Endothelial cell of umbilical vein (primary cell): ENCODE results near the gene KISS1R. TPM values are rescaled to one million over a fixed set of nuclear protein-coding genes. Genes with fewer than 3 reads are reported as not detected.

Source experiments
- BruUV-seq: library from RNA; stranded (reverse); fragments of 400-500 nt; replicated peaks from 2 replicates; lab custom pipeline; 2021; lab: Mats Ljungman, UMichigan
- CTCF ChIA-PET: fragments of 300-600, 350-600 bp; sonication (Branson Sonifier 250); formaldehyde crosslinking; loops from one replicate; lab custom pipeline; 2021; ENCODE audit warnings: antibody characterized with exemption, inconsistent platforms; lab: Charles Lee
- POLR2A ChIA-PET: fragments of 300-600, 350-600 bp; sonication (Branson Sonifier 250); formaldehyde crosslinking; loops from one replicate; lab custom pipeline; 2021; ENCODE audit warnings: antibody characterized with exemption, inconsistent platforms; lab: Charles Lee
- DNase-seq: peaks from one replicate; pipeline ENCODE4 v3.0.0-alpha.2; 2011; ENCODE audit warnings: low read depth, low spot score
- FAIRE-seq: peaks from 2 replicates; lab custom pipeline; 2011; peaks lifted over from hg19 to GRCh38; lab: Jason Lieb, UNC
- H2AFZ ChIP-seq: 2 replicates; pipeline ENCODE4 v1.6.0; 2012; ENCODE audit warnings: low read depth, low read length, control low read depth, inconsistent platforms
- H3K27ac ChIP-seq: 2 replicates; pipeline ENCODE4 v1.5.1; 2011; ENCODE audit warnings: low read depth, mild to moderate bottlenecking, control low read depth, low read length, moderate library complexity; ENCODE audit not compliant: insufficient read depth
- H3K27me3 ChIP-seq, 2 experiments: 2 replicates each; pipeline versions ENCODE4 v1.6.0 to v1.6.1; 2011; ENCODE audit warnings: low read length in 2 of 2, mixed read lengths in 1 of 2; ENCODE audit not compliant: control insufficient read depth in 2 of 2, insufficient read depth in 2 of 2
- H3K36me3 ChIP-seq, 2 experiments: 2 replicates in 1 of 2; 3 replicates in 1 of 2; pipeline ENCODE4 v1.5.1; 2011; ENCODE audit warnings: low read length in 2 of 2, mild to moderate bottlenecking in 1 of 2, moderate library complexity in 1 of 2; ENCODE audit not compliant: control insufficient read depth in 2 of 2, insufficient read depth in 2 of 2; ENCODE audit errors: extremely low read depth in 1 of 2
- H3K4me1 ChIP-seq: 3 replicates; pipeline ENCODE4 v1.5.1; 2011; ENCODE audit warnings: mild to moderate bottlenecking, low read length; ENCODE audit not compliant: control insufficient read depth, insufficient read depth; ENCODE audit errors: extremely low read depth
- H3K4me2 ChIP-seq: 2 replicates; pipeline ENCODE4 v1.6.1; 2011; ENCODE audit warnings: low read length, control low read depth, mixed read lengths; ENCODE audit not compliant: insufficient read depth
- H3K4me3 ChIP-seq, 3 experiments: fragments of 200-600 bp in 1 of 3; sonication (generic), shearing (Covaris generic) in 1 of 3; replicated peaks in 1 of 3; 2 replicates each; pipeline ENCODE4 v1.5.1; 2011 to 2016; ENCODE audit warnings: control low read depth in 3 of 3, low read length in 3 of 3, mild to moderate bottlenecking in 2 of 3, inconsistent platforms in 1 of 3, low read depth in 1 of 3, moderate library complexity in 1 of 3; ENCODE audit not compliant: insufficient read depth in 1 of 3
- H3K79me2 ChIP-seq: 2 replicates; pipeline ENCODE4 v1.6.0; 2012; ENCODE audit warnings: low read length, inconsistent platforms; ENCODE audit not compliant: control insufficient read depth, insufficient read depth
- H3K9ac ChIP-seq: replicated peaks from 2 replicates; pipeline ENCODE3; 2011; ENCODE audit warnings: low read length, control low read depth; ENCODE audit not compliant: insufficient read depth; ENCODE audit errors: extremely low read depth
- H3K9me1 ChIP-seq: replicated peaks from 3 replicates; pipeline ENCODE4 v1.6.0; 2011; ENCODE audit warnings: mild to moderate bottlenecking, low read length; ENCODE audit not compliant: control insufficient read depth, insufficient read depth; ENCODE audit errors: extremely low read depth
- H3K9me3 ChIP-seq: replicated peaks from 2 replicates; pipeline ENCODE4 v1.5.1; 2012; ENCODE audit warnings: low read length, inconsistent platforms; ENCODE audit not compliant: control insufficient read depth, insufficient read depth
- H4K20me1 ChIP-seq: replicated peaks from 2 replicates; pipeline ENCODE3; 2011; ENCODE audit warnings: mild to moderate bottlenecking, low read length; ENCODE audit not compliant: control insufficient read depth, insufficient read depth; ENCODE audit errors: extremely low read depth
- CTCF ChIP-seq, 2 donors: IDR thresholded peaks; 1 replicate in 1 of 2; 2 replicates in 1 of 2; pipeline ENCODE4 v1.5.1; 2011; ENCODE audit warnings: low read length in 2 of 2, mild to moderate bottlenecking in 2 of 2, moderate library complexity in 2 of 2, control low read depth in 1 of 2, inconsistent platforms in 1 of 2, low read depth in 1 of 2; ENCODE audit not compliant: insufficient read depth in 1 of 2; ENCODE audit errors: extremely low read depth in 1 of 2
- EZH2 ChIP-seq: IDR thresholded peaks from 2 replicates; pipeline ENCODE4 v1.6.1; 2012; ENCODE audit warnings: borderline replicate concordance, low read depth, mild to moderate bottlenecking, moderate library complexity, low read length, inconsistent platforms; ENCODE audit not compliant: severe bottlenecking
- FOS ChIP-seq: IDR thresholded peaks from 2 replicates; pipeline ENCODE4 v1.6.1; 2011; ENCODE audit warnings: mild to moderate bottlenecking, low read length, moderate library complexity, borderline replicate concordance; ENCODE audit not compliant: insufficient read depth
- GATA2 ChIP-seq: IDR thresholded peaks from 2 replicates; pipeline ENCODE4 v1.7.0; 2011; ENCODE audit warnings: low read depth, mild to moderate bottlenecking, moderate library complexity, mixed read lengths, low read length; ENCODE audit not compliant: insufficient read length, insufficient read depth
- JUN ChIP-seq: IDR thresholded peaks from 2 replicates; pipeline ENCODE4 v1.6.1; 2011; ENCODE audit warnings: borderline replicate concordance, low read depth; ENCODE audit not compliant: insufficient read length, insufficient read depth
- MYC ChIP-seq: IDR thresholded peaks from one replicate; pipeline ENCODE4 v1.6.1; 2011; ENCODE audit warnings: mild to moderate bottlenecking, low read depth, low read length
- POLR2A ChIP-seq: IDR thresholded peaks from 2 replicates; pipeline ENCODE4 v1.6.1; 2012; ENCODE audit warnings: low read depth, mild to moderate bottlenecking, control low read depth, low read length
- POLR2AphosphoS5 ChIP-seq: IDR thresholded peaks from 2 replicates; pipeline ENCODE4 v1.6.1; 2012; ENCODE audit warnings: low read depth, mild to moderate bottlenecking, control low read depth, low read length, moderate library complexity; ENCODE audit not compliant: insufficient read depth
- dilution Hi-C: fragments of 300-500 bp; cut with MboI; formaldehyde crosslinking; loops from one replicate; pipeline ENCODE4 v1.15.0; 2019; ENCODE audit warnings: low sequenced_read_pairs; ENCODE audit not compliant: extremely low pct_ligation_motif_present
- intact Hi-C: fragments of 100-400 bp; cut with micrococcal nuclease; formaldehyde crosslinking; loops from one replicate; pipeline ENCODE4 v1.10.0; 2022
- polyA plus RNA-seq, 4 experiments: library from polyadenylated mRNA; depleted of rRNA in 3 of 4; stranded (reverse) in 3 of 4; unstranded in 1 of 4; fragments of >200 nt; gene quantifications; 2 replicates each; pipeline versions ENCODE4 v1.2.1 to v1.2.3, GENCODE V29; 2011 to 2012; ENCODE audit warnings: missing spikeins in 1 of 4
- total RNA-seq: library from RNA; stranded (reverse); gene quantifications from 2 replicates; pipeline ENCODE4 v1.2.3, GENCODE V29; 2021
- TF ChIP-seq, protein P1 (sequence below): IDR thresholded peaks from 2 replicates; pipeline ENCODE4 v1.6.1; 2011; ENCODE audit not compliant: insufficient read depth, insufficient read length

Gene KISS1R
- total and polyA plus RNA-seq, 2 donors (not counting 3 experiments of a cell fraction or from before 2014, with no cell fraction given), result not detected

DNA sequence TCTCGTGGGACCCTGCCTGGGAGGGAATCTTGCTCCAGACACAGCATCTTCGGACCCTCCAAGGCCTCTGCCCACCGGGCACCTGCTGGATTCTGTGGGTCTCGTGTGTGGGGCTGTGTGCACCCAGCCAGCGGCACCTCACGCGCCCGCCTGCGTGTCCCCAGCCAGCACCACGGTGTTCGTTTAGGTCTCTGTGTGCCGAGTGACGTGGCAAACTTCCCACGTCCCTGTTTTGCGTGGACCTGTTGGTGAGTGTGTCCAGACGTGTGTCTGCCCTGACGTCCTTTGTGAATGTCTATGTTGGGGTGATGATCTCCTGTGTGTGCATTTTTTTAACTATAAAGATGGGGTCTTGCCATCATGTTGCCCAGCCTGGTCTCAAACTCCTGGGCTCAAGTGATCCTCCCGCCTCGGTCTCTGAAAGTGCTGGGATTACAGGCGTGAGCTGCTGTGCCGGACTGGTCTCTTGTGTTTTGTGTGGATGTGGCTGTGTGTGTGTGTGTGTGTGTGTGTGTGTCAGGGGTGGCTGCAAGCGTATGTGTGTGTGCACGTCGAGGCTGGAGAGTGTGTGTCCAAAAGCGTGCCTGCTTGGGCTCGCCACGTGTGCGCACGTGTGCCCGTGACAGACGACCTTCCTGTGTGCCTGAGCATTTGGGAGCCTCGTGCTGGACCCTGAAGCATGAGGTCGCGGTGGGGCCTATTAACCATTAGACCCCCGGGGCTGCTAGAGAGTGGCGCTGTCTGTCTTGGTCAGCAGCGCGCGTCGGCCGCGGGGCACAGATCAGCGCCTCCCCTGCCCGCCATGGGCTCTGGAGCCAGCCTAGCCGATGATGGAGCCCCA, 24.4 kb downstream of the KISS1R start:
- H3K4me2 ChIP-seq, result peak overlapping the region; percentile 24
- TF ChIP-seq POLR2AphosphoS5 (no peak), GATA2 (no peak), MYC (no peak), POLR2A (no peak), CTCF (IDR thresholded peaks at IDR 0.05; ENCODE audit: extremely low read depth in 1 of 2, insufficient read depth in 1 of 2, low read depth in 1 of 2, low read length in 2 of 2) (no peak), JUN (no peak), FOS (no peak), EZH2 (no peak)
- TF ChIP-seq, protein P1, sequence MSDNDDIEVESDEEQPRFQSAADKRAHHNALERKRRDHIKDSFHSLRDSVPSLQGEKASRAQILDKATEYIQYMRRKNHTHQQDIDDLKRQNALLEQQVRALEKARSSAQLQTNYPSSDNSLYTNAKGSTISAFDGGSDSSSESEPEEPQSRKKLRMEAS, result no peak
- peaks cover 19% of the 10 kb centered on the region for H3K4me1 ChIP-seq
- H3K9ac ChIP-seq, result no peak overlapping the region
- no peaks in the 10 kb centered on the region for H4K20me1 ChIP-seq
- intact Hi-C loops (no loop called here), dilution Hi-C loops (no loop called here)
- H3K36me3 ChIP-seq, result no peaks in the 10 kb centered on the region
- no peak overlapping the region for H2AFZ ChIP-seq
- no peaks in the 10 kb centered on the region for H3K9me3 ChIP-seq
- no peak for FAIRE-seq
- CTCF ChIA-PET, result no interaction called here
- H3K9me1 ChIP-seq, result no peaks in the 10 kb centered on the region
- peaks cover 2% of the 10 kb centered on the region for H3K79me2 ChIP-seq
- H3K27me3 ChIP-seq, result no peaks in the 10 kb centered on the region
- BruUV-seq, result no TSS peak
- POLR2A ChIA-PET, result no interaction called here
- no peak overlapping the region for H3K27ac ChIP-seq
- no peak for DNase-seq
- no peak overlapping the region for H3K4me3 ChIP-seq
